GM21360 (cell line): ENCODE data around the gene PGAP3.
"Not testable (repeated sequence)": the region's sequence is repeated elsewhere in the genome, so short reads cannot be mapped to it uniquely, and the experiment has no call there.

Experiments
- ATAC-seq: cut with Tn5 transposase; IDR thresholded peaks from one replicate; pipeline ENCODE4 v1.9.1; 2021; ENCODE audit warnings: mild to moderate bottlenecking, moderate library complexity; ENCODE audit not compliant: unreplicated experiment

The PGAP3 gene

DNA sequence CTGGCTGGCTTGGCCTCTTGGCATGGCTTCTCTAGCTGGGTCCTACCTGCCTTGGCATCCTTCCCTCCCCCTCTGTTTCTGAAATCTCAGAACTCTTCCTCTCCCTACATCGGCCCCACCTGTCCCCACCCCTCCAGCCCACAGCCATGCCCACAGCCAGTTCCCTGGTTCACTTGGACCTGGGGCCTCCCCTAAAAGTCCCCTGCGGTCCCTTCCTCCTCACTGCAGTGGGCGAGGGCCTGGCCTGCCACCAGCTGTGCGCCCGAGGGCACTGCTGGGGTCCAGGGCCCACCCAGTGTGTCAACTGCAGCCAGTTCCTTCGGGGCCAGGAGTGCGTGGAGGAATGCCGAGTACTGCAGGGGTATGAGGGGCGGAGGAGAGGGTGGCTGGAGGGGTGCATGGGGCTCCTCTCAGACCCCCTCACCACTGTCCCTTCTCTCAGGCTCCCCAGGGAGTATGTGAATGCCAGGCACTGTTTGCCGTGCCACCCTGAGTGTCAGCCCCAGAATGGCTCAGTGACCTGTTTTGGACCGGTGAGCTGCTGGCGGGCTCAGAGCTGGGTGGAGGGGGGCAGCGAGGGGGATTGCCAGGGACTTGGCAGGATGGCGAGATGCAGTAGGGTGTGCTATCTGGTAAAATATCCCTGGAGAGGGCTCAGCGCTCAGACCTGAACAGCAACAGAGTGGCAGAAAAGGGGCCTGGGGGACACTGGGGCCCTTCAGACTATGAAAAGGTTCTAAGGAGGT lies 28.4 kb upstream of the PGAP3 start:
- no peak for ATAC-seq

DNA sequence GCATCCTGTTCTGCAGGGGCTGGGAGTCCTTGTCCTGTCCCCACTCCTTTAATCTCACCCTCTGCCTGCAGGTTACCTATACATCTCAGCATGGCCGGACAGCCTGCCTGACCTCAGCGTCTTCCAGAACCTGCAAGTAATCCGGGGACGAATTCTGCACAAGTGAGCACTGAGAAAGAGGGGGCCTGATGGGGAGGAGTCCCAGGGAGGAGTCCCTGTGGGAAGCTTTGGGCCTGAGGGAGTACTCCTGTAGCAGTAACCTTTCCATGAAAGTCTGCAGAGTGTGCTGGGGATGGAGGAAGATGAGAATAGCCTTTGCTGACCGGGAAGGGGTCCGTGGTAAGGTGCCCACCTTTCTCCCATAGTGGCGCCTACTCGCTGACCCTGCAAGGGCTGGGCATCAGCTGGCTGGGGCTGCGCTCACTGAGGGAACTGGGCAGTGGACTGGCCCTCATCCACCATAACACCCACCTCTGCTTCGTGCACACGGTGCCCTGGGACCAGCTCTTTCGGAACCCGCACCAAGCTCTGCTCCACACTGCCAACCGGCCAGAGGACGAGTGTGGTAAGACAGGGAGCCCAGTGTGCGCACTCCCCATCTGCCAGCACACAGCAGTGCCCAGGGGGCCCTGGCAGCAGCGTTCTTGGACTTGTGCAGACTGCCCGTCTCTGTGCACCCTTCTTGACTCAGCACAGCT lies 27.7 kb upstream of the PGAP3 start:
- no peak for ATAC-seq

DNA sequence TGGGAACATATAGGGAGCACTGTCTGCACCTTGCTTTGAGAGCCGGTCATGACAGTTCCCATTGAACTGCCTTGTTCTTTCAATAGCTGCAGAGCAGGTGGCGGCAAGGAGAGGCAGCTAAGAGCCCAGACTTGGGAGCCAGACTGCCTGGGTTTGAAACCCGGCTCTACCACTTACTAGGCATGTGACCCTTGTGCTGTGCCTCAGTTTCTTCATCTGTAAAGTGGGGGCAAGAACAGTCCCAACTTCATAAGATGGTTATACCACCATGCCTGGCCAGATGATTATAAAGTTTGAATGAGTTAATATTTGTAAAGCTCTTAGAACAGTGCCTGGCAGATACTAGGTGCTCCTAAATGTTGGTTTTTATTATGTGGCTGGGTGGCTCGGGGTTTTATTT lies 26.4 kb upstream of the PGAP3 start:
- no peak for ATAC-seq

DNA sequence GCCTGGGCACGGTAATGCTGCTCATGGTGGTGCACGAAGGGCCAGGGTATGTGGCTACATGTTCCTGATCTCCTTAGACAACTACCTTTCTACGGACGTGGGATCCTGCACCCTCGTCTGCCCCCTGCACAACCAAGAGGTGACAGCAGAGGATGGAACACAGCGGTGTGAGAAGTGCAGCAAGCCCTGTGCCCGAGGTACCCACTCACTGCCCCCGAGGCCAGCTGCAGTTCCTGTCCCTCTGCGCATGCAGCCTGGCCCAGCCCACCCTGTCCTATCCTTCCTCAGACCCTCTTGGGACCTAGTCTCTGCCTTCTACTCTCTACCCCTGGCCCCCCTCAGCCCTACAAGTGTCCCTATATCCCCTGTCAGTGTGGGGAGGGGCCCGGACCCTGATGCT lies 24.0 kb upstream of the PGAP3 start:
- no peak for ATAC-seq

DNA sequence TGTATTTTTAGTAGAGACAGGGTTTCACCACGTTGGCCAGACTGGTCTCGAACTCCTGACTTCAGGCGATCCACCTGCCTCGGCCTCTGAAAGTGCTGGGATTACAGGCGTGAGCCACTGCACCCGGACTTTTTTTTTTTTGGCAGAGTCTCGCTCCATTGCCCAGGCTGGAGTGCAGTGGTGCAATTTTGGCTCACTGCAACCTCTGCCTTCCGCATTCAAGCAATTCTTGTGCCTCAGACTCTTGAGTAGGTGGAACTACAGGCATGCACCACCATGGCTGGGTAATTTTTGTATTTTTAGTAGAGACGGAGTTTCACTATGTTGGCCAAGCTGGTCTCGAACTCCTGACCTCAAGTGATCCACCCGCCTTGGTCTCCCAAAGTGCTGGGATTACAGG lies 23.2 kb upstream of the PGAP3 start:
- not testable (repeated sequence) for ATAC-seq

DNA sequence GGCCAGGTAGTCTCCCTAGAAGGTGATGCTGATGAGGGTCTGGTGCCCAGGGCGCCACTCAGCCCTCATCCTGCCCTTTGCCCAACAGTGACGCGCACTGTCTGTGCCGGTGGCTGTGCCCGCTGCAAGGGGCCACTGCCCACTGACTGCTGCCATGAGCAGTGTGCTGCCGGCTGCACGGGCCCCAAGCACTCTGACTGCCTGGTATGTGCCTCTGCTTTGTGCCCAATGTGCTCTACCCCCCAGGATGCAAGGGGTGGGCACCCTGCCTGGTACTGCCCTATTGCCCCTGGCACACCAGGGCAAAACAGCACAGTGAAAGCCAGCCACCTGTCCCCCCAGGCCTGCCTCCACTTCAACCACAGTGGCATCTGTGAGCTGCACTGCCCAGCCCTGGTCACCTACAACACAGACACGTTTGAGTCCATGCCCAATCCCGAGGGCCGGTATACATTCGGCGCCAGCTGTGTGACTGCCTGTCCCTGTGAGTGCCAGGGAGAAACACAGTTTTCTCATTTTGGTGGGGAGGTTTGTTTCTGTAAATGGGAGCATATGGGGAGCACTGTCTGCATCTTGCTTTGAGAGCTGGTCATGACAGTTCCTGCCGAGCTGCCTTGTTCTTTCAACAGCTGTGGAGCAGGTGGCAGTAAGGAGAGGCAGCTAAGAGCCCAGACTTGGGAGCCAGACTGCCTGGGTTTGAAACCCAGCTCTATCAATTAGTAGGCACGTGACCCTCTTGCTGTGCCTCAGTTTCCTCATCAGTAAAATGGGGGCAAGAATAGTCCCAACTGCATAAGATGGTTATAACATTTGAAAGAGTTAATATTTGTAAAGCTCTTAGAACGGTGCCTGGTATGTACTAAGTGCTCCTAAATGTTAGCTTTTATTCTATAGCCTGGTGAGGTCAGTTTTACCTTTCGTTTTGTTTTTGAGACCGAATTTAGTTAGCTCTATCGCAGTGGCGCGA lies 22.4 kb upstream of the PGAP3 start:
- no peak for ATAC-seq

DNA sequence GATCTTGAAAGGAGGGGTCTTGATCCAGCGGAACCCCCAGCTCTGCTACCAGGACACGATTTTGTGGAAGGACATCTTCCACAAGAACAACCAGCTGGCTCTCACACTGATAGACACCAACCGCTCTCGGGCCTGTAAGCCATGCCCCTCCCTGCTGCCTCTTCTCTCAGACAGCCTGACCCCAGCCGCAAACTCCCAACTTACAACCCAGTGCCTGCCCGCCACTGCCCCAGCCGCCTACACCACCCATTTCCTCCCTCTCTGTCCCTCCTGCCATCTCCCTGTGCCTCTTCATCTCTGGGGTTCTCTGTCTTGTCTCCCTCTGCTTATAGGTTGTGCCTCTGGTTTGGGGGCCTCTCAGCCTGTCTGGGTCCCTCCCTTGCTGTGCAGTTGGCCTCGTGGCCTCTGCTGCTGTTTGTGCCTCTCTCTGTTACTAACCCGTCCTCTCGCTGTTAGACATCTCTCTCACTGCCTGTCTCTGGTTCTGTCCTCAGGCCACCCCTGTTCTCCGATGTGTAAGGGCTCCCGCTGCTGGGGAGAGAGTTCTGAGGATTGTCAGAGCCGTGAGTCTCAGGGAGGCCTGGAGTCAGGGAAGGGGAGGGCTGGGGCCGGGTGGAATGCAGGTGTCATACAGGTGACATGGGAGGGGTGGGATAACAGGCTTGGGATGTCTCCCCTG lies 21.6 kb upstream of the PGAP3 start:
- ATAC-seq = no peak

DNA sequence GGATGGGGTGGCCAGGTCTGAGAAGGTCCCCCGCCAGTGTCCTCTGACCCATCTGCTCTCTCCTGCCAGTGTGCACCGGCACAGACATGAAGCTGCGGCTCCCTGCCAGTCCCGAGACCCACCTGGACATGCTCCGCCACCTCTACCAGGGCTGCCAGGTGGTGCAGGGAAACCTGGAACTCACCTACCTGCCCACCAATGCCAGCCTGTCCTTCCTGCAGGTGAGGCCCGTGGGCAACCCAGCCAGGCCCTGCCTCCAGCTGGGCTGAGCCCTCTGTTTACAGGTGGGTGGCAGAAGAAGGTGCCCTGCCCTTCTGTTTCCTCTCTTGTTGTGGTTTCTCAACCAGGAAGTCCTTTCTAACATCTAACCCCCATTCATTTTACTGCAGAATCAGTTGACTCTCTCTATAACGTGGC lies 19.1 kb upstream of the PGAP3 start:
- no peak for ATAC-seq

DNA sequence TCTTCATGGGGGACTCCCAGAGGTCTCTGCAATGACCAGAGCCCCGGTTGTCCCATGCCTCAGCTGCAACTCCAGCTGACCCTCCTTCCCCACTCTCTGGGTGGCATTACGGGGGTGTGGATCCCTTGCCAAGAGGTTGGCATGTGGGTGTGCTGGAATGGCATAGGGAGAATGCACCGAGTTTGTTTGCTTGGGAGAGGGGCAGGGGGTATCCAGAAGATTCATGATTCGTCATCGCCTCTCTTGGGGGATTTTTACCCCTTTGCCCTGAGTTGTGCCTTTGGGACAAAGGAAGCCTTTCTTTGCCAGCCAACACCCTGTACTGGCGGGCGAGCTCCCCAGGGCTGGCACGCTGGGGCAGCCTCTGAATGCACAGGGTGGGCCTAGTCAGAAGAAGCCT lies 18.5 kb upstream of the PGAP3 start:
- ATAC-seq = no peak

DNA sequence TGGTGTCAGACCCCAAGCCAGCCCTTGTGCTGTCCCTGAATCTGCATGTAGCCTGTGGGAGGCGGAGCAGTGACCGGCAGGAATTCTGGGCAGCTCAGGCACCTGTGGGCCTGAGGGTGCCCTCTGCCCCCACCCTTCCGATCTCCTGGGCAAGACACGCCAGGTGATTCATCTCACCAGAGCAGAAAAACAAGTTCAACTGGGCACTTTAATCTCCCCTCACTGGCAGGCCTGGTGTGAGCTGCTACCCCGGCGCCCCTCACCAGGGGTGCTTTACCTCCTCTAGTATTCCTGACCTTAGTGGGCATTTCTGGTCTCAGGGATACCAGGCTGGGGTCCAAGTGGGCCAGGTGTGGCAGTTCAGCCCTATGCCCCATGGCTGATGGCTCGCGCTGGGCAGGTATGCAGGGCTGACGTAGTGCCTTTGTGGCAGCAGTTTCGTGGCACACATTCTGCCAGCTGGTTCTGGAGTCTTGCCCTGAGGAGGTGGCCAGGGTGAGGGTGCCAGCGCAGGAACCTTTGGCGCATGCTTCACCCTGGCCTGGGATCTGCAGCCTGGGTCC lies 18.0 kb upstream of the PGAP3 start:
- no peak for ATAC-seq

DNA sequence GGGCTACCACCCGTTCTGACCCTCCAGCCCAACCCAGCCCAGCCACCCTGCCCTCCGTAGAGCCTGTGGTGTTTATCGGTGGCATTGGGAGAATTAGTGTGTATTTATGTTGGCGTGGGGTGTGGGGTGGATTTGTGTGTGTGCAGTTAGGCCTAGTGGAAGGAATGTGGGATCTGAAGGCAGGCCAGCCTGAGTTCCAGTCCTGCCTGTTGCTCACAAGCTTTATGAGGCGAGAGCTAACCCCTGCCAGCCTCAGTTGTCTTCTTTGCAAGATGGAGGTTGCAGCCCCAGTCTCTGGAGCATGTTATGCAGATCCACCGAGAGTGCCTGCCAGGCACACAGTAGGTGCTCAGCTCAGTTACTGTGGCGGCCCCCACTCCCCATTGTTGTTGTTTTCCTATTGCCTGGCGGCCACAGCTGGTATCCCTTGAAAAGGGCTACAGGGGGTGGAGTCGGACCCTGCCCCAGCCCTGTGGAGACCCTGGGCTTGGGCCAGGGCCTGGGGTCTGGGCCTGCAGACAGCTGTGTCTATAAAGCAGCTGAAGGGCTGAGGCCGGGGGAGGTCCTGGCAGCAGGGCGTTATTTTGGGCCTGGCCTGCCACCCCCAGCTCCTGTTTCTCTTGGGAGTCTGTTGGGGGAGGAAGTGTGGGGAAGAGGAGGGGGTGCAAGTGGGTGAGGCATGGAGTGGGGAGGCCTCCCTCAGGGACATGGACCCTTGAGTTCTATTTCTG lies 17.1 kb upstream of the PGAP3 start:
- no peak for ATAC-seq

DNA sequence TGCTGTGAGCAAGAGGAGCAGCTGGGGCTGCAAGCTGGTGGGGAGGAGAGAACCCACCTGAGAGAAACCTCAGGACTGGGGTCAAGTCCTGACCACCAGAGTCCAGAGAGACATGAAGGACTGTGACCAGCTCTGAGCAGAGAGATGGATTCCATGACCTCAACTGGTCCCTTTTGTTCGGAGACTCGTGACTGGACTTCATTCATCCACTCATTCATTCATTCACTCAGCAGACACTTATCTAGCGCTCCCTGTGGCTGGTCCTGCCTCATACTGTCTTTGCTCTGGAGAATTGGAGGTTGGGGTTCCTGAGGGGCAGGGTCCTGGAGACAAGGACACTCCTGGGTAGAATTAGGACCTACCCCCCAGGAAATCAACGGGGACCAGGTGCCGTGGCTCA lies 16.1 kb upstream of the PGAP3 start:
- no peak for ATAC-seq

DNA sequence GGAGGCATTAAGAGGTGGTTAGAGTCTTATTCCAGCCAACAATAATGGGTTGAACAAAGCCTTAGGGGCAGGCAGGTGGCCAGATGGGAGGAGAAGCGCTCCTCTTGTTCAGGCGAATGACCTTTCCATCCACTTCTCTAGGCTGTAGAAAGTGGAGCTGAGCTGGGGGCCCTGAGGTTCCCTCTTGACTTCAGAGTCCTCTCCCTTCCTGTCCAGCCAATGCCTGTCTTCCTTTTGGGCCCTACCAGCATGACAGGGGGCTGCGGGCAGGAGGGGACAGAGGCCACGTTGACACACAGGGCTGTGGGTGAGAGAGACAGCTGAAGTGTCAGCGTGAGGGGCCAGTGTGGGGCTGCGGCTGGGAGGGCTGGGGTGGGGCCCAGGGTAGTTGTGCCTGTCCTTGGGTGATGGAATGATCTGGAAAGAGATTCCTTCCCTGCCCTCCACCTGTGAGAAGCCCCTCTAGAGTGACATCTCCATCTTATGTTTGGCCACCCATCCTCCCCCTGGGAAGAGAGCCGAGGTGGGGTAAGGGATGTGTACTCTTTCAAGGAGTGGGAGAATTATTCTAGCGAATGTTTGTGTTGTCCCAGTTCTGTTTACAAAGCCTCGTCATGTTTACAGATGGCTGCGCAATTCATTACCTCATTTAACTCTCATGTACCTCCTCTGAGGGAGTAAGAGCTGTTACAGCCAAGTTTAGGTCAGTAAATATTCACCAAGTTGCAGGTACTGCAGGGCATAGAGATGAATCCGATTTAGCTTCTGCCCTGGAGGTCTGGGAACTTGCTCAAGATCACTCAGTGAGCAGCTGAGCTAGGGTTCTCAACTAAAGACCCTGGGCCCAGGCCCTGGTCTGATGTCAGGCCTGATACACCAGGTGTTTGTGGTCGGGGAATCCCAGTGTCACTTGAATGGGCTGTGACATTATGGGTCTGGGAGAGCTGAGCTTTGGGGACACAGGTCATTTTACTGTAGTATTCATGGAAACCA lies 15.3 kb upstream of the PGAP3 start:
- ATAC-seq = no peak

DNA sequence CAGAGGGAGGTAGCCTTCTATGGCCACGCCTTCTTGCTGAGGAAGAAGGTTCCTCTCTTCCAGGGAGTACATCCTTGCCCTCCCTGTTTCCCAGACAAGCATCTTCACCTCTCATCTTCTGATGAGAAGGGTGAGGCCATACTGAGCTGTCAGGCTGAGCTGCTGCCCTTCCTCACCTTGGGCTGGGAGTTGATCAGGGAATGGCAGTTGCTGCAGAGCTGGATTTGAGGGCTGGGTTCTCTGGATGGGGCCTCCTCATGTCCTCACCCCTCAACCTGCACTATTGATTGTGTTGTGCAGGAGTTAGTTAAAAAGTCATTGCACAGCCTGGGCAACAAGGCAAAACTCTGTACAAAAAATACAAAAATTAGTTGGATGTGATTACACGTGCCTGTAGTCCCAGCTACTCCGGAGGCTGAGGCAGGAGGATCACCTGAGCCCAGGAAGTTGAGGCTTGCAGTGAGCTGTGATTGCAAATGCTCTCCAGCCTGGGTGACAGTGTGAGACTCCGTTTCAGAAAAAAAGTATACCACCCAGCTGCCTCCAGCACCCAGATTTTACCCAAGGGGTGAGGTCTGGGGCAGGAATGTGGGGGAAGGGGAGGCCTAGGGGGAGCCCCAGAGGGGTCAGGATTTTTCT lies 14.0 kb upstream of the PGAP3 start:
- no peak for ATAC-seq

DNA sequence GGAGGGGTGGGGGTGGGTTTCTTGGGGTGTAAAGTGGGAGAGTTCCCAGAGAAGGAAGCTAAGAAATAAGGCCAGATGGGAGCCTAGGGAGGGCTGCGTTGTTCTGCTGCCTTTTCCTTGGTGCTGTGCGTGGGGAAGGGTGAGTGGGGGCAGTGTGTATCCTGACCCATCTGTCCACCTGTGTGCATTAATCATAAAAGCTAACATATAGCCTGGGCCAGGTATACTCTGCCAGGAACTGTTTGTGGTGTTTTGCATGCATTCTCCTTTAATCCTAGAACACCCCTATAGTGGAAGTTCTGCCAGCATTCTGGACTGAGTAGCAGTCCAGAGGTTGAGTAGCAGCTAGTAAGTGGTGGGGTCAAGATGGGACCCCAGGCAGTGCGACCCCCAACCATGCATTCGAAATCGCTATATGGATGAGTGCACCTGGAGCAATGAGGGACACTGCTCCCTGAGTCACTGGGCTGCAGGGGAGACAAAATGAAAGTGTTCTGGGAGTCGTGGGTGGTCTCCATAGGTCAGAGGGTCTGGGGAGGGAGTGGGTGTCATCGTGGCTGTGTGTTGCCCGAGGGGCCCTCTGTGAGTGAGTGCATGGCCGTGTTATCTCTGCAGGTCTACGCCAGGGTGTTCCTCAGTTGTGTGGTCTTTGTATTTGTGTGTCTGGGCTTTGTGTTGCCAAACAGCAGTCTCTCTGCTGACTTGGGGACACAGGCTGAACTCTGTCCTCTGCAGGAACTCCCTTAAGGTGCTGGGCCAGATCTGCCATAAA lies 13.3 kb upstream of the PGAP3 start:
- ATAC-seq = no peak

DNA sequence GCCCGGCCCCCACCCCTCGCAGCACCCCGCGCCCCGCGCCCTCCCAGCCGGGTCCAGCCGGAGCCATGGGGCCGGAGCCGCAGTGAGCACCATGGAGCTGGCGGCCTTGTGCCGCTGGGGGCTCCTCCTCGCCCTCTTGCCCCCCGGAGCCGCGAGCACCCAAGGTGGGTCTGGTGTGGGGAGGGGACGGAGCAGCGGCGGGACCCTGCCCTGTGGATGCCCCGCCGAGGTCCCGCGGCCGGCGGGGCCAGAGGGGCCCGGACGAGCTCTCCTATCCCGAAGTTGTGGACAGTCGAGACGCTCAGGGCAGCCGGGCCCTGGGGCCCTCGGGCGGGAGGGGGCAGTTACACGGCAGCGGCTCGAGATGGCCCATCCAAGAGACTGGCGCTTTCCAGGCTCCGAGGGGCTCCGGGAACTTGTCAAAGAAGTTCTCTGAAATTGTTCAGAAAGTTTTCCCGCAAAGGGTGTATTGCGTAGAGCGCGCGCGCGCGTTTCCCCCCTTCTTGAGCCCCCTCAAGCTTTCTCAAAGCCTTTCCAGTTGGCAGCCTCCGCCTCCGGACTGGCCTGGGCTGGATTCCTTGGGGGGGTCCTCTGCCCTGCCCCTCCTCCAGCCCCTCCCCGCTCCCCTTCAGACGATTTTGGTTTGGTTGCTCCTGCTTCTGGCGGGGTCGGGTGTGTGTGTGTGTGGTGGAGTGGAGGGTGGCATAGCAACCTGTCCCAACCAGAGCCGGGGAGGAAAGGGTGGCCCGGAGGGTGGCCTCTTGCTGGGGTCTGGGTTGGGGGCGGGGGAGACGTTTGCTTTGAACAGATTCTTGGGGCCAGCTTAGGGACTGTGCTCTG lies 12.5 kb upstream of the PGAP3 start:
- no peak for ATAC-seq

DNA sequence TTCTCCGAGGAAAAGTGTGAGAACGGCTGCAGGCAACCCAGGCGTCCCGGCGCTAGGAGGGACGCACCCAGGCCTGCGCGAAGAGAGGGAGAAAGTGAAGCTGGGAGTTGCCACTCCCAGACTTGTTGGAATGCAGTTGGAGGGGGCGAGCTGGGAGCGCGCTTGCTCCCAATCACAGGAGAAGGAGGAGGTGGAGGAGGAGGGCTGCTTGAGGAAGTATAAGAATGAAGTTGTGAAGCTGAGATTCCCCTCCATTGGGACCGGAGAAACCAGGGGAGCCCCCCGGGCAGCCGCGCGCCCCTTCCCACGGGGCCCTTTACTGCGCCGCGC lies 11.9 kb upstream of the PGAP3 start, which contains the start of gene ERBB2:
TSS of gene ERBB2 (plus strand) at position 247 of the 330 bp plus-strand sequence. CDS start 175 bp downstream, outside the sequence.
- no peak for ATAC-seq
